NK-92 (cell line): ENCODE data around the gene CAPN5.

Source experiments
- DNase-seq: peaks from one replicate; lab custom pipeline; 2025; ENCODE audit not compliant: unreplicated experiment; lab: John Stamatoyannopoulos, UW

The CAPN5 gene

DNA sequence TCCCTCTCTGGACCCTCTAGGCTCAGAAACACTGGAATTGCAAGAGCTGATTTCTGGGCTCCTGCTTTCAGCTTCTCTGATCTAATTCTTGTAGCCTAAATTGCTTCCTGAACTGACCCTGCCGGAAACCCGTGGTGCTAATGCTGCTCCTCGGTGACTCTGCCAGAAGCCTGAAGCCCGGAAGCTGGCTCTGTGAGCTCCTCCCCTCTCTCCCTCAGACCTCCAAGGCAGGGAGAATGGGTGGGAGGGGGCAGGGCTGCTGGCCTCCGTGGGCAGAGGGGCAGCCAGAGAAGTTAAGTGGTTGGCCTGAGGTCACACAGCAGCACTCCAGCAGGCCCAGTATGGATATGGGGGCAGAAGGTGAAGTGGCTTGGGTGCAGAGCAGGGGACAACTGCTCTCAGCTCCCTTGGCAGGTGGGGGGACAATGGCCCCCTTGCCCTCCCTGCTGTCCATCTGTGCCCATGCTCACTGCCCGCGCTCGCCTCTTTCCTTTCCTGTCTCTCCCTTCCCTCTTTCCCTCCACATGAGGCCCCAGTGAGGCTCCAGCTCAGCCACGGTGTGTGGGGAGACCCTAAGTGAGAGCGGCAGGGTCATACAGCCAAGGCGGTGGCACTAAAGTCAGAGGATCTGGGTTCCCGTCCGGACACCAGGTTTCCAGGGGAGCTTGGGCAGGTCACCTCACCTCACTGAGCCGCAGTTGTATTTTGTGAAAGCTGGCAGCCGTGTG, 16.2 kb downstream of the CAPN5 start:
- no peak for DNase-seq

DNA sequence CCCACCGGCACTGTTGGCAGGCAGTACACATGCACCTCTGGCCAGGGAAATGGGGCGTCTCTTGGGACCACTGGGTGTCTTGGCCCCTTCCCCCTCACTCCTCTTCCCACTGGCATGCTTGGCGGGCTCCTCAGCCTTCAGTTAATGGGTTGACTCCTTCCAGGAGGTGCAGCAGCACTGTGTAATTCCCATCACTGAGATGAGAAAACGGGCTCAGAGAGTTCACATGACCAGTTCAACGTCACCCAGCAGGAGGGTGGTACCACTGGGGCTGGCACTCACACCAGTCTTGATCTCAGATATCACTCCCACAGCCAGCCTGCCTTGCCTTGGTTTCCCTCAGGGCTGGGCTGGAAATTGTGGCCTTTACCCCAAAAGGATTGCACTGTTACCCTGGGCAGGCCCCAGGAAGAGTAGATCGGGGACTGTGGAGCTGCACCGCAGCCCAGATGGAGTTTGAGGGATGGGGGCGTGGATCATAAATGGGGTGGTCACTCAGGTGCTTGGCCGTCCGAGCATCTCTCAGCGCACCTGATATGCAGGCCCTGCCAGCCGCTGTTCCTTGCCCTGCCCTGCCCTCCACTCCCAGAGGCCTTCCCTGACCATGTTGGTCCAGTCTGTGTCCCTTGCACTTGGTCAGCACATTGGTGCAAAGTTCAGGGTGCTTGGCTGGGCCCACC, 16.9 kb downstream of the CAPN5 start:
- no peak for DNase-seq

DNA sequence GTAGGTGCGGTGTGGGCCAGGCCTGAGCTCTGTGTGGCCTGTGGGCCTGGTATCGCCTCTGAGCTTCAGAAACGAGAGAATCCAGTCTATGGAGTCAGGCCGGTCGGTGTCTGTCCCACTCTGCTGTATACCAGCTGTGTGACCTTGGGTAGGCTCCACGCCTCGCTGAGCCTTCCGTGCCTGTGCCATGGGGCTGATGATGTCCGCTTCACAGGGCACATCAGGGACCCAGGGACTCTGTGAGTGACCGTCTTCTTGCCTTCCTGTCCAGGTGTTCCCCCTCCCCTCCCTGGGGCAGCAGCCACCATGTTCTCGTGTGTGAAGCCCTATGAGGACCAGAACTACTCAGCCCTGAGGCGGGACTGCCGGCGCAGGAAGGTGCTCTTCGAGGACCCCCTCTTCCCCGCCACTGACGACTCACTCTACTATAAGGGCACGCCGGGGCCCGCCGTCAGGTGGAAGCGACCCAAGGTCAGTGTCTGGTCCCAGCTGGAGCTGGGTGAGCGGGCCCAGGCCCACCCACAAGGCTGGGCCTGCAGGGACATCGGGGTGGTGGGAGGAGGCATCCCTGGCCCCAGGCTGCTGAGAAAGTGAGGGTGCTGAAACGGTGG, 17.9 kb downstream of the CAPN5 start:
- DNase-seq: no peak

DNA sequence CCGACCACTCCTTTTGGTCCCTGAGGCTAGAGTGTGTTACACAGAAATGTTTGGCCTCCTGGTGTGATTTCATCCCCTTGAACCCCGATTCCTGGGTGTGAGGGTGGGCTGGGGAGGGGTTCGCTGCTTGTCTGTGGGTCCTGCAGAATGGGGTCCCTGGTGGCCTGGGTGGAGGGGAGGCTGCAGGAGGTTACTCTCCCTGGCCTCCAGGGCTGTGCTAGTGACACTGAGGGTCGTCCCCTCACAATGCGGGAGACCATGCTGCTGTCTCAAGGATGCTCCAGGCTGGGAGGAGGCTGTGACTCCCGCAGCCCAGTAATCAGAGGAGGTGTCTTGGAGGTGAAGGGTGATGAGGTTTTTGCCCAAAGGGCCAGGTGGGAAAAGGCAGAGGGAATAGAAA, 18.9 kb downstream of the CAPN5 start:
- no peak for DNase-seq

DNA sequence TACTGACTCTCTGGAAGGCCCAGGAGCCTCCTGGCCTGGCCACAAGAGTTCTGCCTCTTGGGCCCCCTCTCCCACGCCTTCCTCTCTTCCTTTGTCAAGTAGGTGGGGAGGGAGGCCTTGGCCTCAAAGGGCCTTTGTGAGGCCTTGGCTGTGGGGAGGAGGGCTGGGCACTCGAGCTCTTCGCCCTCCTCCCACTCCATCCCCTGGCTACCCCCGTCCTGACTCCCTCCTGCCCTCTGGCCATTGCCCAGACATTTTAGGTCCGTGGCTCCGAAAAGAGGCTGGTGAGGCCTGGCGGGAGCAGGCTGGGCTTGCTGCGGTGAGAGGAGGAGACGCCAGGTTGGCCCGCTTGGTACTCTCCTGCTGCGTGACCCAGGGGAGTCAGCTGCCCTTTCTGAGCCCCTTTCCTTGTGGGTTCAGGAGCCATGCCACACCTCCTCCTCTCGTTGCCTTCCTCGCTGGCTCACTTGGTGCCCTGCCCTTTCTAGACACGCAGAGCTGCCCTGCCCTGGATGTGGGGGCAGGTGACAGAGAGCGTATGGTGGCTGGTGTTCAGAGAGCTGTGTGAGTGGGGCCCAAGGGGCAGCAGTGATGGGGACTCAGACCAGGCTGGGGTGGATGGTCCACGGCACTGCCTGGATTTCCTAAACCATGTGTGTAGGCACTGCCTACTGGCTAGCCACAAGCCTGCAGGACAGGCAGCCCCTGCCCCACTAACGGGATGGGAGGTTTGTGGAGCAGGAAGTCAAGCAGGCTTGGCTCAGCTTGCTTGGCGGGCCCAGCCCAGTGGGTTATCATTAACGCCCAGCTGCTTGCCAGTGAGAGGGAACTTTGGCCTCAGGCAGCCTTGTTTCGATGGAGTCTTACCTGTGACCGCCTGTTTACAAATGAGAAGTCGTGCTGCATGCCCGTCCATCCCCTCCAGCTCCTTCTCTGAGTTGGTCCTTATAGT, 20.0 kb downstream of the CAPN5 start:
- no peak for DNase-seq

- DNase-seq: no peak
Observed at GRCh38 chr11:77087723-77088225, 21.0 kb downstream of the CAPN5 start.

- no peak for DNase-seq
Observed at GRCh38 chr11:77088236-77089003, 21.6 kb downstream of the CAPN5 start.

DNA sequence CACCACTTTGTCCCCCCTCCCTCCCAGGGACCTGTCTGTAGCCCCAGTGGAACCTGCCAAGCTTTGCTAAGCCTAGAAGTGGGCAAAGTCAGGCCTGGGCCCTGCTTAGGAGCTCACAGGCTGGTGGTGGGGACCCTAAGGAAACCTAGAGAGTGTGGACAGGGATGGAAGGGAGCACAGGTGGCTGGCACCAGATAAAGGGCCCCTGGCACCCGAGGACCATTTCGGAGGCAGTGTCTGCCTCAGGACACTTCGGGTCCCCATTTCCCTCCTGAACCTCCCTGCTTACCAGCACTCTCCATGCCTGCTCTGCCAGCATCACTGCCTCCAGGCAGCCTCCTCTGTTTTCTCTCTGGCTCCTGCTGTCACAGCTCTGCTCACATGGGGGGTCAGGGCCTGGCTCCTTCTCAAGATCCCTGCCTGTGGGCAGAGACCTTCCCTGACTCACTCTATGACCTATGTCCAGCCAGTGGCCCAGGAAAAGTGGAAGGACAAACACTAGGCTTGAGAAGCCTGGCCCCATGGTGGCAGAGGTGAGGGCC, 22.3 kb downstream of the CAPN5 start:
- no peak for DNase-seq

- no peak for DNase-seq
Observed at GRCh38 chr11:77090046-77090372, 23.2 kb downstream of the CAPN5 start.

DNA sequence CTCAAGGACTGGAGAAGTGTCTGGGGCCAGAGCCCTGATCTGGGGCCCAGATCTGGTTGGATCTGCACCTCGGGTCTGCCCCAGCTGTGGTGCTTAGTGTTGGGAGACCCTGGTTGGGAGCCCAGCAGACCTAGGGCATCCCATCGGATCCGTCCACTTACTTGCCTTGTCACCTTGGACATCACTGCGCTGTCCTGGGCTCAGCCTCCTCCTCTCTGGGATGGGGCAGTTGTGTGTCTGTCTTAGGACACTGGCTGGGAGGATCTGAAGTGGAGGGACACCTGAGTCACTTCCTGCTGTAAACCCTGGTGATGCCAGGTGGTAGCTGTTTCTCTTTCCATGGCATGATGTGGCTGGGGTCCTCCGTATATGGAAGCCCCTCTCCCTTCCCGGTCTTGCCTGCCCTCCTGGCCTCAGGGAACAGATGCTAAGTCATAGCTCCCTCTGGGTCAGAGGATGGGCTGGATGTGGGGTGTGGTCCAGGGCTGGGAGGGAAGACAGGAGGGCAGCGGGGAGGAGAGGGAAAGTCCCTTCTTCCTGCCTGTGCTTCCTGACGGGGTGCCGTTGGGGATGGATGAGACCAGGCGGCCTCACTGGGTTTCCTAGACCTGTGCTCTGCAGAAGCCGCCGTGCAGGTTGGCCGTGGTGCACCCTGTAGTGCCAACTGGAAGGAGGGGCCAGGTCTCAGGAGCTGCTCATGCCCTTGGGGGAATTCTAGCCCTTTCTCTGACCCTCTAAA, 23.8 kb downstream of the CAPN5 start:
- DNase-seq: no peak

DNA sequence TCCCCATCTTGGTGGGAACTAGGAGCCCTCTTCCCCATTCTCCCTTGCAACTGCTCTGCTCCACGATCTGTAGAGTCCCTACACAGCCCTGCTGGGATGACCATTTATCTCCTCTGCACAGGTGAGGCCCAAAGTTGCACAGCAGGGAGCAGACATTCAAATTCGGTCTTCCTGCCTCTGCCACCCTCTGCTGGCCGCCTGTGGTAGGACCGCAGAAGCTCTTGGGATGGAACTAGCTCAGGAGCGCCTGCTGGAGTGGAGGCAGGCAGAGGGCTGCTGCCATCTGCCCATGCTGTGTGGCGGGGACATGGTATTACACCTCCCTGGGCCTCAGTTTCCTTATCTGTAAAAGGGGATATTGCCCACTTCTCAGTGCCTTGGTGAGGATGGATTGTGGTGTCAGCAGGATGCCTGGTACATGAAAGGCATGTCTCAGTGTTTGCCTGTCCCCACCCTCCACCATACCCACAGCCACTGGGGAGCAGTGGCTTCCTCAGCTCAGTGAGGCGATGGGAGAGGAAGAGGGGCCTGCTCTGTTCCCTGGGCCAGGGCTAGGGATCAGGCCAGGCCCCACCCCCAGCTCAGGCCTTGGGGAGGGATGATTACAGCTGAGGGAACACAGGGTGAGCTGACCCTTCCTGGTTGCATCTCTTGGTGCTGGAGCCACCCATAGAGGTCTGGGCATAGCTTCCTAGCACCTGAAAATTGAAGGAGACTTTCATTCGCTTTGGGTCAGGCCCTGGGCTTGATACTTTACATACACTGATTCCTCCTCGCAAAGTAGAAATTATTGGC, 24.6 kb downstream of the CAPN5 start:
- DNase-seq: no peak

DNA sequence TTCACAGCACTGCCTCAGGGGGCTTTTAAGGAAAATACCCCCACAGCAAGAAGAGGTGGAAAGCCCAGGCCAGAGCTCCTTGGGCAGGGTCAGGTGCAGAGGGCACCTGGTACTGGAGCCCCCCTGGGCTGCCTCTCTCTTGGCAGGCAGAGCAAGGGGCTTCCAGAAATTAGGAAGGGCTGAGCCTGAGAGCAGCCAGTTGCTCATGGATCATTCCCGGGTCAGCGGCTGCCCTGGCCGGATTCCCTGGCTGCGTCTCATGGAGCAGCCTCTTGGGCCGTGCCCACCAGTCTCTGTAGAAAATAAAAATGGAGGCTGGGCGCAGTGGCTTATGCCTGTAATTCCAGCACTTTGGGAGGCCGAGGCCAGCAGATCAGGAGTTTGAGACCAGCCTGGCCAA, 25.6 kb downstream of the CAPN5 start:
- DNase-seq: no peak

GRCh38 chr11:77093056-77093891, 26.5 kb downstream of the CAPN5 start:
- DNase-seq: no peak

DNA sequence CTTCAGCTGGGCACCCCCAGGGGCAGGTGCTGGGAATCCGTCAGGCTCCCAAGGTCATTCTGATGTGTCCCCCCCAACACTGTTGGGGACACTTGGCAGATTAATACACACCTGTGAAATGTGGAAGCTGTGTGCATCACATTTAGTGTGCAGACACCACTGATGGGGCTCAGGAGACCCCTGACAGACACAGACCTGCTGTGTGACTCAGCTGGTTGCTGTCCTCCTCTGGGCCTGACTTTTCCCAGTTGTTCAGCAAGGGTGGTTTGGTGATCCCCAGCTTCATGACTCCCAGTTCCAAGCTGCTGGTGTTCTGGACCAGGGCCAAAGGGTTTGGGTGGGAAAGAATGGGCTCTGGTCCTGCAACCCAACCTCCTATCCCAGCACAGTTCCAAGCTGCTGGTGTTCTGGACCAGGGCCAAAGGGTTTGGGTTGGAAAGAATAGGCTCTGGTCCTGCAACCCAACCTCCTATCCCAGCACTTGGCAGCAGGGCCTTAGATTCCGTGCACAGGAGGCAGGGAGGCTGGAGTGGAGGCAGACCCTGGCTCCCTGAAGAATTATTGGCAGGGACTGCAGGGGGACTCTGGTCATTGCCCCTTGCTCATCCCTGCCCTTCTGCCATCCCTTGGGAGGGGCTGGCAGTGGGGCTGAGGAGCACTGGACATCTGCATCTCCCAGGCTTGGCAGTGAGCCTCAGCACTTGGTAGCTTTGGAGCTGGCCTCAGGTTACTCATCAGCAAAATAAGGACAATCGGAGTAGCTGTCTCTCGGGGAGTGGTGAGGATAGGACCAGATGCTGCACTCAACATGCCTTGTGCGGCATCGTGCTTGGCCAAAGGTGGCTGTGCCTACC, 27.4 kb downstream of the CAPN5 start:
- DNase-seq: no peak

DNA sequence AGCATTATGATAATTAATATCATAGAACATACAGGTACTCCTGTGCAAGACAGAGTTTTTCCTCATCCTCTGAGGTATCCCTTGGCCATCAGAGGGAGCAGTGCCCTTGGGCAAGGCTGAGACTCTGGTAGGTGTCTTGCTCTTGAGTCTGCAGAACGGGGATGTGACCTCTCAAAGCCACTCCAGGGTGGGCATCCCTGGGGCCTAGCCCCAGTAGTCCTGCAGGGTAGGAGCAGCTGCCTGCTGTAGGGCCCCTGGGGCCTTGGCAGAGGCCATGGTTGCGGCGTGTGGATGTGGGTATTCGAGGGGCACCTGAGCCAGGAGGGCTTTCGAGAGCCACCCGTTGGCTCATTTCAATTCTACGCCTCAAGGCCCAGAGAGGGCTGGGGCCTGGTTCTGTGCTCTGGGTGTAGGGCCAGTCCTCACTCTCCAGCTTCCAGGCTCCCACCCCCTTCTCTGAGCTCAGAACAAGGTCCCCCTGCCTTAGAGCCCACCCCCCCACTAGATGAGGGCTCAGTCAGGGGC, 28.1 kb downstream of the CAPN5 start:
- no peak for DNase-seq
